HUES6 (cell line): ENCODE results near the gene SKAP1.
"Not testable (repeated sequence)": the region's sequence is repeated elsewhere in the genome, so short reads cannot be mapped to it uniquely, and the experiment has no call there.

Experiments
- H3K27ac ChIP-seq: 2 replicates; pipeline ENCODE4 v1.7.0; 2013; ENCODE audit warnings: low read depth, mild to moderate bottlenecking, low read length, inconsistent platforms
- H3K27me3 ChIP-seq: 2 replicates; pipeline ENCODE4 v1.6.1; 2013; ENCODE audit warnings: low read length; ENCODE audit not compliant: control insufficient read depth, insufficient read depth
- H3K36me3 ChIP-seq: 2 replicates; pipeline ENCODE4 v1.6.1; 2013; ENCODE audit warnings: low read length; ENCODE audit not compliant: control insufficient read depth, insufficient read depth
- H3K4me1 ChIP-seq: 2 replicates; pipeline ENCODE4 v1.6.1; 2013; ENCODE audit warnings: low read length; ENCODE audit not compliant: control insufficient read depth, insufficient read depth
- H3K4me3 ChIP-seq: 2 replicates; pipeline ENCODE4 v1.5.1; 2013; ENCODE audit warnings: low read depth, low read length
- H3K9ac ChIP-seq: one replicate; pipeline ENCODE4 v1.6.1; 2013; ENCODE audit warnings: mild to moderate bottlenecking, low read length
- H3K9me3 ChIP-seq: 2 replicates; pipeline ENCODE4 v1.6.1; 2013; ENCODE audit warnings: low read depth, low read length; ENCODE audit not compliant: control insufficient read depth, insufficient read depth

SKAP1 gene

DNA sequence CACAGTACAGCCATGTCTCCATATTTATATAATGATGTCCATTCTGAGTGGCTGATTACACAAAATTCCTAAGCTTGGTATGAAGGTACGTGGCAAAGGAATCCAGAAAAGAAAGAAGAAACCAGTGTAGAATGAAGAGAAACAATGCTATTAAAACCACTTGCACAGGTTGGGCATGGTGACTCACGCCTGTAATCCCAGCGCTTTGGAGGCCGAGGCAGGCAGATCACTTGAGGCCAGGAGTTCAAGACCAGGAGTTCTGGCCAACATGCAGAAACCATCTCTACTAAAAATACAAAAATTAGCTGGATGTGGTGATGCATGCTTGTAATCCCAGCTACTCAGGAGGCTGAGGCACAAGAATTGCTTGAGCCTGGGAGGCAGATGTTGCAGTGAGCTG, 223.0 kb downstream of the SKAP1 start:
- not testable (repeated sequence) for H3K27ac ChIP-seq, H3K4me3 ChIP-seq, H3K36me3 ChIP-seq, H3K9me3 ChIP-seq, H3K9ac ChIP-seq, H3K4me1 ChIP-seq, H3K27me3 ChIP-seq

DNA sequence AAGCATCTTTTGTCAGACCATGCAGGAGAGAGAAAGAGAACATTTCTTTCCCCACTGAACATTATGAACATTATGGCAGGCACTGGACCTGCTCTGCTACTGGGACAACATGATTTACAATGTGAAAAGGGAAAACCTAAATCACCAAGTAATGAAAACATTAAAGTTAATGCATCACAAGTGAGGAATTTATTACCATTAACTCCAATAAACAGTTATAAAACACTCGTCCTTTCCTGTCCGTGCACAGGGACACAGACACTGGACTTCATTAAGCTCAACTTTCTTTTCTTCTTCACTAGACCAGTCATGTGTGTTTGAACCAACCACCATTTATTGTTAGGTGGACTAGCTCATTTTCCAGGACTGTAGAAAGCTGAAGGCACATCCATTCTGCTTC, 227.1 kb downstream of the SKAP1 start:
- Histone ChIP-seq H3K4me1 (no peaks in the 10 kb centered on the region), H3K27ac (no peak overlapping the region), H3K9ac (no peak overlapping the region), H3K36me3 (no peaks in the 10 kb centered on the region), H3K27me3 (no peaks in the 10 kb centered on the region), H3K9me3 (no peaks in the 10 kb centered on the region), H3K4me3 (no peak overlapping the region)

DNA sequence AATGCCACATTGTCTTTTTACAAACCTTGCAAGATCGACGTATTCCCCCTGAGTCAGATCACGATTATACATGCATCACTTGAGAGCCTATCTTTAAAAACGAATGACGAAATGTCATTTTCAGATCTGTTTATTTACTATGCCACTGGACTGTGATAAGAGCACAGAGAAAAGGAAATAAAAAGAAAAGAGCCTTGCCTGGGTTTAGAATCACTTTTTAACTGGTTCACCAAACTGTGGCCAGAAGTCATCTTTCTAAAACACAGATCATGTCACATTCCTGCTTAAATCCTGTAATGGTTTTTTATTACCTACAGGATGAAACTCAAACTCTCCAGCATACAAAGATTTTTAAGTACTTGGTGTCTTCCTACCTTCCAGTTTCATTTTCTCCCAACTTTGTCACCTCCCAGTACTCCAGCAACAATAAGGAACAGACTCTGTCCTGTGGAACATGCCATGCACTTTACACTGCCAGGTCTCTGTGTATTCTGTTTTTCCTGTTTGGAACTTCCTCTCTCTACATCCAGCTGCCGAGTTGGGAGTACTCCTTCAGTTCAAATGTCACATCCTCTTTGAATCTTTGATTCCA, 231.0 kb downstream of the SKAP1 start:
- no peak overlapping the region for H3K4me3 ChIP-seq
- no peak overlapping the region for H3K27ac ChIP-seq
- H3K9ac ChIP-seq: no peak overlapping the region
- H3K4me1 ChIP-seq: peaks cover 9% of the 10 kb centered on the region
- H3K36me3 ChIP-seq: no peaks in the 10 kb centered on the region
- no peaks in the 10 kb centered on the region for H3K27me3 ChIP-seq
- H3K9me3 ChIP-seq: no peaks in the 10 kb centered on the region

DNA sequence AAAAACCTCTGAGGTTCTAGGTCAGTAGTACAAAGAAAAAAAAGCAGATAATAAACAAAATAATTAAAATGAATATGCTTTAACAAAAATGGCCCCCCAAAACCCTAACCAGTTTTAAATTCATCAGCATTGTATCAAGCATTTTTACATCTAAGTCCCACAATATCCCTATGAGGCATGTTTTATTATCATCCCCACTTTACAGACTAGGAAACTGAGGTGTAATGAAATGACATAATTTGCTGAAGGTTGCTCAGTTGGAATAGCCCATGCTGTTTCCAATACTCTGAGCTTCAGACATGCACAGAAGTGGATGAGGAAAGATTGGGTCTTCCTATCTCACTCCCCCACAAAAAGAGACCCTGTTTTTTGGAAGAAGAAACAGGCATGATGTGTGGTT, 234.1 kb downstream of the SKAP1 start:
- no peak overlapping the region for H3K27ac ChIP-seq
- H3K9me3 ChIP-seq: no peaks in the 10 kb centered on the region
- peaks cover 29% of the 10 kb centered on the region for H3K4me1 ChIP-seq
- H3K27me3 ChIP-seq: no peaks in the 10 kb centered on the region
- no peak overlapping the region for H3K9ac ChIP-seq
- no peak overlapping the region for H3K4me3 ChIP-seq
- no peaks in the 10 kb centered on the region for H3K36me3 ChIP-seq

DNA sequence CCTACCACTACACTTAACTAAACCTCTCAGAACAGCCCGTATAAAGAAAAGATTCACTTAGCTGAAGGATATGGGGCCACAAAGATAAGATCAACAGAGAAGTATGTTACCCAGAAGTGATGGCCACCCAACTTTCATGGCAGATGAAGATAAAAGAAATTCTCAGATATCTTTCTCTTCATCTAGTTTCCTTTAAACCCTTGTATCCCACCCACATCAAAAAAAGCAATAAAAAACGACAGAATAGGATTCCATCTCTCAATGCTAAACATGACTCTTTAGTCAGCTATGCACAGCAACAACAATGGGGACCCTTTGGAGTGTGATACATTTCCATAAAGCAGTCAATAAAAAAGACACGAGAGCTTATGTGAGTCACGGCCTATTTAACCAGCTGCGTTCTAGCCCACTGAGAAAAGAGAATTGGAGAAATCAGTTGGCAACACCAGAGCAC, 235.9 kb downstream of the SKAP1 start:
- H3K36me3 ChIP-seq: no peaks in the 10 kb centered on the region
- H3K4me3 ChIP-seq: no peak overlapping the region
- no peak overlapping the region for H3K9ac ChIP-seq
- H3K9me3 ChIP-seq: no peaks in the 10 kb centered on the region
- H3K27ac ChIP-seq: no peak overlapping the region
- peaks cover 29% of the 10 kb centered on the region for H3K4me1 ChIP-seq
- H3K27me3 ChIP-seq: no peaks in the 10 kb centered on the region

DNA sequence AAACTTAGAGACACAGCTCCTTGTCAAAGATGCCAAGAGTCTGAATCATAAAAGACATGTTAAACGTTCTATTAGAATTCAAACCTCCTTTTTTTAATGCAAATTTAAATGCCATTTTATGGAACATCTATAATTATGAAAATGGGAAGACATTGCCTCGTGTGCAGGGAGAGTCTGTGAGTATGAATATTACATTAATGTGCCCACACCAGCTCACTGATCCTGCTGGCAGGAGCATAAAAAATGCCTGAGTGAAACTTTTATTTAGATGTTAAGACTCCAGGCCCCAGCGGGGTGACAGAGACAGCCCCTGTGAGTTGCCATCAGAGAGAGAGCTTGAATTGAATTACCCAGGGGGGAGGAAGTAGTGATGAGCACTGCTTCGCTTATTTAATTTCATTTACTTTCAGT, 237.7 kb downstream of the SKAP1 start:
- Histone ChIP-seq H3K27ac (no peak overlapping the region), H3K9me3 (no peaks in the 10 kb centered on the region), H3K4me3 (0 out of 2 replicates have a peak overlapping the region, but pooled peaks have one; percentile 13), H3K36me3 (no peaks in the 10 kb centered on the region), H3K4me1 (peaks cover 34% of the 10 kb centered on the region), H3K27me3 (no peaks in the 10 kb centered on the region), H3K9ac (no peak overlapping the region)

DNA sequence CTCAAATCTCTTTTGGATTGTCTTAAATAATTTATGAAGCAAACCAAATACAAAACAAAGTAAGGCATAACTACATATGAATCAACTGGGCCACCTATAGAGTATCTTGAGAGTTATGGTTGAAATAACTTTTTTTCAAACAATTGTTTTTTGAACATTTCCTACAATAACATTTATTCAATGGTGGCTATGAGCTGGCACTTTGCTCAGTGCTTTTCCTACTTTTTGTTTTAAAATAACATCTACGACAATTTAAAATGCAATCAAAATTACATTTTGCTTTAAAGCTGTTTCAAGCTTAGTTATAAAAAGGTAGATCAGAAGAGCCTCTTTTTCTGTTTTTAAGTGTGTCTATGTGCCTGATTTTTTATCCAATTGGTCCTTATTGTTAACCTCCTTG, 238.7 kb downstream of the SKAP1 start:
- no peaks in the 10 kb centered on the region for H3K36me3 ChIP-seq
- H3K4me3 ChIP-seq: no peak overlapping the region
- no peak overlapping the region for H3K9ac ChIP-seq
- H3K4me1 ChIP-seq: peaks cover 34% of the 10 kb centered on the region
- H3K27ac ChIP-seq: no peak overlapping the region
- H3K27me3 ChIP-seq: no peaks in the 10 kb centered on the region
- no peaks in the 10 kb centered on the region for H3K9me3 ChIP-seq

DNA sequence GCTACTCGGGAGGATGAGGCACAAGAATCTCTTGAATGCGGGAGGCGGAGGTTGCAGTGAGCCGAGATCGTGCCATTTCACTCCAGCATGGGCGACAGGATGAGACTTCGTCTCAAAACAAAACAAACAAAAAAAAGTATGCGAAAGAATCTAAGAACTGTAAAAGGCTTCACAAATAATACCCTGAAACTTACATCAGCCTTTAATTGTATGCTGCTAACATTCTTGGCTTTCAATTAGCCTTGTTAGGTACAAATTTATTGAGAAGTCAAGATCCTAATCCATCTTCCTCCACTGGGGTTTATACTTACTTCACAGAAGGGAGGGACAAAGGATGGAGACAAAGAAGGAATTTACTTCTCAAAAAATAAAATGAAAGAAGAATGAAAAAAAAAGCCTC, 239.1 kb downstream of the SKAP1 start:
- Histone ChIP-seq H3K9me3 (no peaks in the 10 kb centered on the region), H3K27ac (no peak overlapping the region), H3K27me3 (no peaks in the 10 kb centered on the region), H3K4me3 (no peak overlapping the region), H3K36me3 (no peaks in the 10 kb centered on the region), H3K4me1 (peaks cover 34% of the 10 kb centered on the region), H3K9ac (no peak overlapping the region)

DNA sequence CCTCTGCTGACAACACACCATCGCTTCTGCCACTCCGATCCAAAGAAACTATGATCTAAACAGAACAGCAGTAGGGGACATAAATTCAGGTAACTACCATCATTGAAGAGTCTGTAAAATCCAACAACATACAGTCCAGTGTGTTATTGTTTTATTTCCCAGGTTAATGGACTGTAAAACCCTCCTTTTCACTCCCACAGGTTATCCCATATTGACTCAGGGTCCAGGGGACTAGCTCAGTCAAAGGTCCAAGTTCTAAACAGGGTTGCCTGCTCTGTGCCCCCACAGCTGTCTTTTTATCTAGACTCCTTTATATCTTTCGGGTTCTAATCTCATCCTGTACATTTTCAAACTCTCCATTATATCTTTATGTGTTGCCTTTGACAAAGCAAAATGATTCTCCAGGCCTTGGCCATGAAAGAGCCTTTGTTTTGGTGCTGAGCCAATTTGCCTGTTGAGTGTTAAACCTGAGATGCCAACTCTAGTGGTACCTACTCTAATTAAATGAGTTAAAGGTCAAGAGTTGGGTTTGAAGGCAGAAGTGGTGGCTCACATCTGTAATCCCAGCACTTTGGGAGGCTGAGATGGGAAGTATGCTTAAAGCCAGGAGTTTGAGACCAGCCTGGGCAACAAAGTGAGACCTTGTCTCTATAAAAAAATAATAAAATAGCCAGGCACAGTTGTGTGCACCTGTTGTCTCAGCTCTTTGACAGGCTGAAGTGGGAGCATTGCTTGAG, 242.0 kb downstream of the SKAP1 start:
- no peaks in the 10 kb centered on the region for H3K36me3 ChIP-seq

DNA sequence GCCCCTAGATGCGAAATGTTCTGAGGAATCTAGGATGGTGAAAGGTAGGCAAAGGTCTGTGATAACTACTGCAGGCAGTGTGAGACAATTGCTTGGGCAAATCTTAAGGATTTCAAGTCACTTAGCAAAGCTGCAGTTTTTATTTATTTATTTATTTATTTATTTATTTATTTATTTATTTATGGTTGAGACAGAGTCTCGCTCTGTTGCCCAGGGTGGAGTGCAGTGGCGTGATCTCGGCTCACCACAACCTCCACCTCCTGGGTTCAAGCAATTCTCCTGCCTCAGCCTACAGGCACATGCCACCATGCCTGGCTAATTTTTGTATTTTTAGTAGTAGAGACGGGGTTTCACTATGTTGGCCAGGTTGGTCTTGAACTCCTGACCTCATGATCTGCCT, 243.7 kb downstream of the SKAP1 start:
- H3K4me1 ChIP-seq: peaks cover 11% of the 10 kb centered on the region
- H3K36me3 ChIP-seq, H3K27me3 ChIP-seq, H3K4me3 ChIP-seq, H3K9me3 ChIP-seq, H3K9ac ChIP-seq, H3K27ac ChIP-seq: not testable (repeated sequence)

More for the DNA sequence above, 242.0 kb downstream of the SKAP1 start:
- H3K27ac ChIP-seq: no peak overlapping the region
- no peaks in the 10 kb centered on the region for H3K27me3 ChIP-seq
- no peak overlapping the region for H3K4me3 ChIP-seq
- peaks cover 22% of the 10 kb centered on the region for H3K4me1 ChIP-seq
- H3K9me3 ChIP-seq: no peaks in the 10 kb centered on the region
- H3K9ac ChIP-seq: no peak overlapping the region

DNA sequence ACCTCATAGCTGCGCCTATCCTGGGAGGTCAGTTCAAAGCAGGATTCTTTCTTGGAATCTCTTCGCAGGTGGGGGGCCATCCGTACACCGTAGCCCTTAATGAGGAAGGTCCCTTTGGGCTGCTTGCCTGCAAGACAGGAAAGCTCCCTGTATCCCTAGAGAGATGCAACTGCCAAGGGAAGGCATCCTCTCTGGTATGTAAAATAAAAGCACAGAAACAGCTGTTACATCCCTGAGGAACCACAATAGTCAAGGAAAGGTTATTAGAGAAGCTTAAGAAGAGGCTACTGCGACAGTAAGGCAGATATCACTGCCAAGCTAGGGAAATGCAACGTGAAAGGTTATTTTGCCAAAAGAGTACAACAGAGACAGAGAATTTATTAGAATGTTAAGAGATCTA, 245.3 kb downstream of the SKAP1 start:
- H3K9me3 ChIP-seq: no peaks in the 10 kb centered on the region
- H3K27ac ChIP-seq: no peak overlapping the region
- H3K4me3 ChIP-seq: no peak overlapping the region
- H3K36me3 ChIP-seq: no peaks in the 10 kb centered on the region
- no peak overlapping the region for H3K9ac ChIP-seq
- peaks cover 11% of the 10 kb centered on the region for H3K4me1 ChIP-seq
- H3K27me3 ChIP-seq: no peaks in the 10 kb centered on the region
